ENCODE results near the gene ZNF414. TPM values are rescaled to one million over a fixed set of nuclear protein-coding genes. Genes with fewer than 3 reads are reported as not detected.
A peak's percentile ranks its signal among the peaks of the same experiment; 100 is the strongest.
"Not testable (repeated sequence)": the region's sequence is repeated elsewhere in the genome, so short reads cannot be mapped to it uniquely, and the experiment has no call there.

Gene ZNF414, protein sequence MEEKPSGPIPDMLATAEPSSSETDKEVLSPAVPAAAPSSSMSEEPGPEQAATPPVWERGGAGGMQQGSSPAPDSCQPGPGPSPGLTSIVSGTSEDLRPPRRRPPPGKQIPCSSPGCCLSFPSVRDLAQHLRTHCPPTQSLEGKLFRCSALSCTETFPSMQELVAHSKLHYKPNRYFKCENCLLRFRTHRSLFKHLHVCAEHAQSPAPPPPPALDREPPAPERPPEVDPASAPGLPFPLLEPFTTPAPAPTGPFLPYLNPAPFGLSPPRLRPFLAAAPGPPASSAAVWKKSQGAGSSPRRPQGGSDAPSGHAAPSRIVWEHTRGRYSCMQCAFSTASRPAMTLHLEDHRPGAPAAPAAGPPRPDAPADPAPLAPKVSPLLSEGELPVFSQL
- total RNA-seq, result 2.0 and 8.6 TPM in 2 replicates

DNA sequence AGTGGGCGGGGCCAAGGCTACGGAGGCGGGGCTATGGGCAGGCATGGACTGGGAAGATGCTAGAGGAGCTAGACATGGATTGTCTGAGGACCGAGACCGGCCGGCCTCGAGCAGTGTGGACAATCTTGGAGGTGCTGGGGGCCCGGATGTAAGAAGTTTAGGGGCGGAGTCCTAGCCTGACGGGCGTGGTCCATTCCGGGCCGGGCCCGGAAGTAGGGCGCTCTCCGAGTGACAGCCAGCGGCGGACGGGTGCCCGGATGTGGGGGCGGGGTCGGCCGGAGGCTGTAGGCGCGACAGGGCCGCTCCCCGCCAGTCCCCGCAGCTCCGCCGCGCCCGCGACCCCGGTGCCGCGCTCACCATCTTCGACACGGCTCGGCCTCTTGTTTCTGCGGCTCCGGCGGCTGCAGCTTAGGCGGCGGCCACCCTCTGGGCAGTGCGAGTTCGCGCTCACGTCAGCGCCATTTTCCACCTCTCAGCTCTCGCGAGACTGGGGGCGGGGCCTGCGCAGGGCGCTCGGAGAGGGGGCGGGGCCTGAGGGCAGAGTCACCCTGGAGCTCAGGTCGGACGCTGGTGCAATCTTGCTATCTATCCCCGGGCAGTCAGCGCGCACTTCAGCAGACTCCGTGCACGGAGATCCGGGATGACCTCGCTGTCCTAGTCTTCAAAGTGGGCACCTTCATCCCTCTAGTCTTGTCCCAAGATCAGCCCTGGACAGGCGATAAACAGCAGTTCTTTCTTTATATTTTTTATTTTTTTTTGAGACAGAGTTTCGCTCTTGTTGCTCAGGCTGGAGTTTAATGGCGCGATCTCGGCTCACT is at the start of gene ZNF414:
Gene ZNF414, minus strand, starts transcription at position 481 of the 818 bp plus-strand sequence. Its CDS starts 121 bp downstream, at position 360.
- DNase-seq, result peak; percentile 94

DNA sequence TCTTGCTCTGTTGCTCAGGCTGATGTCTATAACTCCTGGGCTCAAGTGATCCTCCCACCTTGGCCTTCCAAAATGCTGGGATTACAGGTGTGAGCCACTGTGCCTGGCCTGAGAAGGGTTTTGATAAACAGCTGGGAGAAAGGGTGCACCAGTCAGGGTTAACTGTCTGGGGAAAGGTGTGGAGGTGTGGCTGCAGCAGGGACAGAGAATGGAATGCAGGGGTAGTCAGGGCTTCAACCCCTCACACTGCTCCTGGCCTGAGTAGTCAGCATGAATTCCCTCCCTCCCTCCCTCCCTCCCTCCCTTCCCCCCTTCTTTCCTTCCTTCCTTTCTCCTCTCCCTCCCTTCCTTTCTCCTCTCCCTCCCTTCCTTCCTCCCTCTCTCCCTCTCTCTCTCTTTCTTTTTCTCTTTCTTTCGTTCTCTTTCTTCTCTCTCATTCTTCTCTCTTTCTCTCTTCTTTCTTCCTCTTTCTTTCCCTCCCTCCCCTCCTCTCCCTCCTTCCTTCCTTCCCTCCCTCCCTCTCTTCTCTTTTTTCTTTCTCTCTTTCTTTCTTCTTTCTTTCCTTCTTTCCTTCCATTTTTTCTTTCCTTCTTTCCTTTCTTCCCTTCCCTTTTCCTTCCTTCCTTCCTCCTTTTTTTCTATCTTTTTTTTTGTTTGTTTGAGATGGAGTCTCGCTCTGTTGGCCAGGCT is 47.3 kb upstream of the ZNF414 start:
- no peak for DNase-seq

DNA sequence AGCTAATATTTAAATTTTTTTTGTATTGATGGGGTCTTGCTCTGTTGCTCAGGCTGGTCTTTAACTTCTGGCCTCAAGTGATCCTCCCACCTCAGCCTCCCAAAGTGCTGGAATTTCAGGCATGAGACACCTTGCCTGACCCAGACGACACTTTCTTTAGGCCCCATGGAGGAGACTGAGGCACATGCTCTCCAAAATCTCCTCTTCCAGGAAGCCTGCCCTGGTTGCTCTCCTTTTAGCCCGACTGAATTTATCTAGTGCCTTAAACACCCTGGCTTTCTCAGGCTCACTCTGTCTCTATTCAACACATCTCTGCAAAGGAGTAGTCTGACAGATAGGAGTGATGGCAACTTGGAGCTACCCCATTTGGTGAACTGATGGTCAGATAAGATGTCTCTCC is 44.4 kb upstream of the ZNF414 start:
- no peak for DNase-seq

DNA sequence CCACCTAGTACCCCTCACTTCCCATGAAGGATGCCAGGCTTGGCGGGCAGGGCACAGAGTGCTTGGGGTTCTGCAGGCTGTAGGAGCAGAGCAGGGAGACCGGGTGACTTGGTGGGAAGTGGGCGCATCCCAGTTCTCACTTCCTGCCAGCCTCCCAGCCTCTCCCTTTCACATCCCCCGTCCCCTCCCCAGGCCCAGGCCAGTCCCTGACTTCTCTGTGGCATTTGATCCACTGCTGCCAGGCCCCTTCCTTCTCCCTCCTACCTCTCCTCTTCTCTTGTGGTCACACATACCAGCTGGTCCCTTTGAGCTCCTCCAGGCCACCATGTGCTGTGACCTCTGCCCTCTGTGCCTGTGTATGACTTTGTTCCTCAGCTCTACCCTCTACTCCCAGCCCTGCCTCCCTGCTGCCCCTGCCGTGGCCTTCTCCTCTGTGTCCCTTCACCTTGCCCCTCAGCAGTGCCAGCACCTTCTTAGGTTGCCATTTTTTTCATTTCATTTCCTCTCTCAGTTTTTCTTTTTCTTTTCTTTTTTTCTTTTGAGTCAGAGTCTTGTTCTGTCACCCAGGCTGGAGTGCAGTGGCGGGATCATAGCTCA is 43.8 kb upstream of the ZNF414 start:
- no peak for DNase-seq

DNA sequence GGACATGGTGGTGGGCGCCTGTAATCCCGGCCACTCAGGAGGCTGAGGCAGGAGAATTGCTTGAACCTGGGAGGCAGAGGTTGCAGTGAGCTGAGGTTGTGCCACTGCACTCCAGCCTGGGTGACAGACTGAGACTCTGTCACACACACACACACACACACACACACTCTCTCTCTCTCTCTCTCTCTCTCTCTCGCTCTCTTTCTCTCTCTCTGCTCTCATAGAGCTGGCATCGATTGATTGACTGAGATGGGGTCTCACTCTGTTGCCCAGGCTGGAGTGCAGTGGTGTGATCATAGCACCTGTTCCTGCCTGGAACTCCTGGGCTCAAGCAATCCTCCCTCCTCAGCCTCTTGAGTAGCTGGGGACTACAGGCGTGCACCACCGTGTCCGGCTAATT is 39.8 kb upstream of the ZNF414 start:
- DNase-seq, result not testable (repeated sequence)

DNA sequence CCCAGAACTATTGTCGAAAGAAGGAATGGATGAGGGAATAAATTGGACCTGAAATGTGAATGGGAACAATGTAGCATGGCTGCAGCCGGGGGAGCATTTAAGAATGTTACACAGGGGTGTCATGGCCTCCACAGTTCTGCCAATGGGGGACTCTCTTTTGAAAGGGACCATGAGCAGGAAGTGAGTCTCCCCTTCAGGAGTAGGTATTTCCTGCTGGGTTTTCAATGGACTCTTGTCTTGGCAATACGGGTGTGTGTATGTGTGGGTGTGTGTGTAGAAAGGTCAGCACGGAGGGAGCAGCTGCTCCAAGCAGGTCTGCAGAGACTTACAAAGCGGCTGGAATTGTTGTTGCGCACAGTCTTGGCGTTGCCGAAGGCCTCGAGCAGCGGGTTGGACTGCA is 38.8 kb upstream of the ZNF414 start:
- peak; percentile 52 for DNase-seq

DNA sequence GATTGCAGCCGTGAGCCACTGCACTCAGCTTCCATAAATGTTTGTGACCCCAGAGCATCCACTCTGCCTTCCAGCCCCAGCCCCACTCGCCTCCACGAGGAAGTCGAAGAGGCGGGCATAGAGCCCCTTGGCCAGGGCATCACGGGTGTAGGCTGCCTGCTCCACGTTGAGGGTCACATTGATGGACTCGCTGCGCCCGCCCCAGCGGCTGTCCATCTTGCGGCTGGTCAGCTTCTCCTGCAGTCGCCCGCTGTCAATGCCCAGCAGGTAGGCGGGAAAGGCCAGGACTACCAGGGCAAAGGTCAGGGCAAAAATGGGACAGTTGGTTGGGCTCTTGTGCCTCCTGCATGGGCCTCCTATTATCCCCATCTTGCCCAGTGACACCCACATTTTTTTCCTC is 36.1 kb upstream of the ZNF414 start:
- no peak for DNase-seq

DNA sequence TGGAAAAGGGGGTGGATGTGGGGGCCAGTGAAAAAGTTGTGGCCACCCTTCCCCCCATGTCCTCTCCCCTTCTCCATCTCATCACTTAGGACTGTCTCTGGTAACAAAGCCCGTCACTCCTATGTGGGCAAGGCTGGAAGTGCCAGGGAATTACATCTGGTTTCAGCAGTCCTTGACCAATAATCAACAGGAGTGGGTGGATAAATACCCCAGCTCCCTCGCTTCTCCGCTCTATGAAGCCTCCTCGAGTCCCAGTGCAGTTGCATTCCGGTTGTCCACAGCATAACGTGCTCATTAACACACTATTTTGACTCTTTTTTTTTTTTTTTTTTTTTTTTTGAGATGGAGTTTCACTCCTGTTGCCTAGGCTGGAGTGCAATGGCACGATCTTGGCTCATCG is 31.8 kb upstream of the ZNF414 start:
- no peak for DNase-seq

DNA sequence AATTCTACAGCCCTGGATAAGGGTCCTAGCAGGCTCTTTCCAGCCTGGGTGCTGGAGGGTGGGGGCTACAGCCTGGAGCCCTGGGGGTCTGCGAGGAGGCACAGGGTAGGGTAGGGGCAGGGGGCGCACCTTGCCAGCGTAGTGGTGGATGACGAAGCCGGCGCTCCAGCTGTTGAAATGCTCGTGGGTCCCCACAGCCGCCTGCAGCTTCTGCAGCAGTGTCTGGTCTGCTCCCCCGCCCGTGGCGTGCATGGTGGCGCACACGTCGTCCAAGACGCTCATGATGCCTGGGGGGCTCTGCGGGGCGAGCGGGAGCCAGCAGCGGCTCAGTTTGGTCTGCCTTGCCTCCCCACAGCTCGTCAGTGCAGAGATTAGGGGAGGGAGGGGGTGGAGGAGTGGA is 30.2 kb upstream of the ZNF414 start:
- no peak for DNase-seq

DNA sequence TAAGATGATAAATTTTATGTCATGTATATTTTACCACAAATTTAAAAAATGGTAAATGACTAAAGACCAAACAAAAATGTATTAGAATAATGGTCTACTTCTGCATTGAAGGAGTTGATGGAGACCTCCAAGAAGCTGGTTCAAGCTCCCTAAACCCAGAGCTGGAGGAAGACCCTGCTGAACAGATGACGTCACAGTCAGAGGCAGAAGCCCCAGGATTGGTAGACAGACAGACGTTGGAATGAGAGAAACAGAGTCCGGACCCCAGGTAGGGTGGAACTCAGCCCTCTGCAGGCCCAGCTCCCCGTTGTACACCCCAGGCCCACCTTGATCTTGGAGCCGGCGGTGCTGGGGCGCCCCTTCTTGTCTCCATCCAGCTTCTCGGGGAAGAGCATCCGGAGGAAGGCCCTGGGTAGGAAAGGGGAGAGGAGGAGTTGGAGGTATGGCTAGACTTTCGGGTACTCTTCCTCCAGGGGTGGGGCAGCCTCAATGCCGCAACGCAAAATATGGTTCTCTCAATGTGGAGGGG is 25.7 kb upstream of the ZNF414 start:
- DNase-seq, result no peak

DNA sequence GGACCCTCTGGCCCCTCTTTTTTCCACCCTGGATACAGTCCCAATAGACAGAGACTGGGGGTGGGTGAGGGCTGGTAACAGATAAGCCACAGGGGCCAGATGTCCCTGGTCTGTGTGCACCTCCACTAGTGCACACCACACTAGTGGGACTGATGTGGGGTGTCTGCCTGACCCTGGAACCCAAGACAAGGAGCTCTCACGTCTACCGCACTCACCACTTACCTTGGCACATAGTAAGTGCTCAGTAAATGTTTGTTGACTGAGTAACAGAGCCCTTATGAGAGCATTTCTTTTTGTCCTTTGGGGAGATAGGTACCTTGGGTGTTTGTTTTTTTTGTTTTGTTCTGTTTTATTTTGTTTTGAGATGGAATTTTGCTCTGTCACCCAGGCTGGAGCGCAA is 23.1 kb upstream of the ZNF414 start:
- DNase-seq, result no peak

DNA sequence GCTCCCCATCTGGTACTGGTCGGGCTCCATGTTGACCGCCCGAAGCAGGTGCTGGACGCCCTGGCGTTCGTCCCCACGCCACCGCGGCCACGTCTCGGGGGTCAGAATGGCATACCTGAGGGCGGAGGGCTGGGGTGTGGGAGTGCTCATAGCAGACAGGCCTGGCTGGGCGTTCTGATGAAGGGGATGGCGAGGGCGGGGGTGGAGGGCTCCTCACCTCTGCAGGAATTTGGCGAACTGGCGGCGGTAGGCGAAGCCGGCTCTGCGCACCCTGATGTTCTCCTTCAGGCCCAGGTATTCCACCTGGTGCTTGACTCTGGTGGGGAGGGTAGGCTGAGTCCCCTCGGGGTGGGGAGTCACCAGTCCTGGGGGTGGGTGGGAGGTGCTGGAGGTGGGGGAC is 22.3 kb upstream of the ZNF414 start:
- DNase-seq, result no peak

DNA sequence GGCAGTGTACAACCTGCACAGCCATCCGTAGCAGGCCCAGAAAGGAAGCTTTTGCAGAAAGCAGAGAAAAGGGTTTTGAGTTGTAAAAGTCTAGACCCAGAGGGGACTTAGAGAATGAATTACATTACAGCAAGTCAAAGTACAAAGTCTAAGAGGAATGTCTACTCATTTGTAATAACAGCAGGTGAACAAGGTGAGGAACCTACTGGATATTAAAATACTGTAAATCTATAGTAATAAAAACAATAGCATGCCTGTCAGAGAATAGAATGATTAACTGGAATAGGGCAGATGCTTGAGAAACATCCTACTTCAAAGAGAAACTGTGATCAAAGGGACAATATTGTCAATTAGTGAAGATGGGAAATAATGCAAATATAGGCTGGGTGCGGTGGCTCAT is 18.3 kb upstream of the ZNF414 start:
- DNase-seq, result no peak

DNA sequence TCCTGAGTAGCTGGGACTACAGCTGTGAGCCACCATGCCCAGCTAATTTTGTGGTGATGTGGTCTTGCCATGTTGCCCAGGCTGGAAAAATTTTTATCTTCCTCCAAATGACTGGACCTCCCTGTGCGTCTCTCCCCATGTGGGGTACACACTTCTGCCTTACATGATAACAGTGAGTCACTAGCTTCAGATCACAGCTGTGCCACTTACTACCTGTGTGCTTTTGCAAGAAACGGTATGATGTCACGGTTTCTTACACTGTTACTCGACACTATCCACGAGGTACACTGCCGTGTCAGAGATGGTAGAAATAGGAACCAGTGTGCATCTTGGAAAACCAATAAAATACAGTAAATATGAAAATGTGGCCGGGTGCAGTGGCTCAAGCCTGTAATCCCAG is 17.5 kb upstream of the ZNF414 start:
- no peak for DNase-seq

DNA sequence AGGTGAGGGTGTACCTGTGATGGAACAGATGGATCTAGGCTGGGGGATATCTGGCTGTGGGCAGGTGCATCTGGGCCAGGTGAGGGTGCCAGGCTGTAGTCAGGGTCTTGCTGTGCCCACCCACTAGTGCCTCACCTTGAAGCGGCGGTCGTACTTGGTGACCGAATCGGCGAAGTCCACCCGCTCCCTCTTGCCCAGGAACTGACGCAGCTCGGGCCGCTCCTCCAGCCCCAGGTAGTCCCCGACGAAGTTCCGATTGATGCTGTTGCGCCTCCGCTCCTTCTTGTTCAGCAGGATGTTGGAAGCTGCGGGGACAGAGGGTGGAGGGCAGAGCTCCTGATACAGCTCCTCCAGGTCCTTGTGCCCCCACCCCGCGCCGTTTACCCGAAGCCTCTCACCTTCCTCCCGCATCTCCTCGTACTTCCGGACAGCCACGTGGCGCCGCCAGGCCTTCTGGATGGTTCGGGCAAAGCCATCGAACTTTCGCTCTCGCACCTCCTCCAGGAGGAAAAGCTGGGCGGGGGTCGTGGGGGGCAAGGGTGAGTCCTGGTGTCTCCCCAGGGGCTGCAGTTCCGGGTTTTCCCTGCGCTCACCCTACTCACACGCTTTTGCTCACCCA is 16.2 kb upstream of the ZNF414 start:
- DNase-seq, result no peak

DNA sequence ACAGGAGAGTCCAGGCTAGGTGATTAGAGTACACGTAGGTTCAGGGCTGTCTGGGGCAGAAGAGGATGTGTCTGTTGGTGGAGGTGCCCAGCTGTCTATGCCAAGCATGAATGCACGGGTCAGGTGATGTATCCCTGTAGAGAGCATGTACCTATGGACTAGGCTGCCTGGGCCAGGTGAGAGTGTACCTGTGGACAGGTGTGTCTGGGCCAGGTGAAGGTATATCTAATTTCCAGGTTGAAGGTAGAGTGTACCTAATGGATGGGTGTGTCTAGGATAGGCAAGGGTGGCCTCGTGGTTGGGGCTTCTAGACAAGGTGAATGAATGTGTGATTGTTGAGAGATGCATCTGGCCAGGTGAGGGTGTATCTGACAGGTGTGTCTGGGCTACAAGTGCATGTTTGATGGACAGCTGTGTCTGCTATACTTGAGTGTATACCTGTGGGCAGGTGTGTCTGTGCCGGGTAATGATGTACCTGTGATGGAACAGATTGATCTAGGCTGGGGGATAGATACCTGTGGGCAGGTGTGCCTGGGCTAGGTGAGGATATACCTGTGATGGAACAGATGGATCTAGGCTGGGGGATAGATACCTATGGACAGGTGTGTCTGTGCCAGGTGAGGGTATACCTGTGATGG is 15.5 kb upstream of the ZNF414 start:
- no peak for DNase-seq

DNA sequence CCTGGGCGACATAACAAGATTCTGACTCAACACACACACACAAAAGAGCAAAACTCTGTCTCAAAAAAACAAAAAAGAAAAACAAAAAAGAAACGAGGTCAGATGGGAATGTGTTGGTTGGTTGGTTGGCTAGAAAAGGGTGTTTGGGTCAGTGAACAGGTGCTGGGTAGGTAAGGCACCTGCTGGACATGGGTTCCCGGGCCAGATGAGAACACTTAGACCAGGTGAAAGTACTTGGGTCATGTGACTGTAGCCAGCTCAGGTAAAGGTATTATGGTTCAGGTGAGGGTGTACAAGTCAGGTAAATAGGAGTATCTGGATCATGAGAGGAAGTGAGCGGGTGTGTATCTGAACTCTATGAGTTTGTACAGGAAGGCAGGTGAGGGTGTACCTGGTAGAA is 14.5 kb upstream of the ZNF414 start:
- no peak for DNase-seq

DNA sequence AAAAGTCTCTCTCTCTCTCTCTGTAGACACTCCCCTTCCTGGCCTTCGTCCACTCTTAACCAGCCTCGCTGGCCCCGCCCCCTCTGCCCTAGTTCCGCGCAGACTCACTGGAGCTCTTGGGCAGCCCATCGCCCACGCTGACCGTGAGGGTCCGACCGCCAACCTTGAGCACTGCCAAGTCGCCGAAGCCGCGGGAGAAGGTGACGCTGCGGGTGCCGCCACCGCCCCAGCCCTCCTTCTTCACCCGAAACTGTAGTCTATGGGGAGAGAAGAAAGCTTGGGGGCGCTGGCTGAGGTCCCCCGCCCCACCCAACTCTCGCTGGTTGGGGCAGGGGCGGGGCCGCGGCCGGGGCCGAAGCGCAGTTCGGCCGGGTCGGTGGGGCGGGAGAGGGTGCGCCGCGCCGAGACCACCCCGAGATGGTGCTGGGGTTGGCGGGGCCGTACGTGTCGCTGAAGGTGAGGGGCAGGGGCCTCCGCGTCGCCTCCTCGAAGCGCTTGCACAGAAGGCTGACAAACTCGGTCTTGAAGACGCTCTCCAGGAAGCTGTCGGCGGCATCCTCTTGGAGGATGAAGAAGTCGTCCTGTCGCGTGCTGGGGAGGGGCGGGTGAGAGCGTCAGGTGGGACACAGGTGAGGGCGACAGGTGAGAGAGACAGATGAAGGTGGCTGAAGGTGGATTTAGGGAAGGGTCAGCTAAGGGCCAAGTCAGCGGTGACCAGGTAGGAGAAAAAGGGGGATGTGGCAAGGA is 12.6 kb upstream of the ZNF414 start:
- peak; percentile 94 for DNase-seq

DNA sequence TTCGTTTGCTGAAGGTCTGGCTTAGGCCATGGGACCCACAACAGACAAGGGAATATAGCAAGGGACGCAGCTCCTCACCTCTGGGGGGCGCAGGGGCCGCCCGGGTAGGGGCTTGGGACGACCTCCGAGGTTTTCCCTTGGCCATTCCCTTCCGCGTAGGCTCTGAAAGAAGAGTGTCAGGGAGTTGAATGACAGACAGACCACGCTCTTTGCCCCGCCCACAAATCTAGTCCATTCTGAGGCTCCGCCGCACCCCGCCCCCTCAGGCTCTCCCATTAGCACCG is 11.4 kb upstream of the ZNF414 start:
- DNase-seq, result no peak

DNA sequence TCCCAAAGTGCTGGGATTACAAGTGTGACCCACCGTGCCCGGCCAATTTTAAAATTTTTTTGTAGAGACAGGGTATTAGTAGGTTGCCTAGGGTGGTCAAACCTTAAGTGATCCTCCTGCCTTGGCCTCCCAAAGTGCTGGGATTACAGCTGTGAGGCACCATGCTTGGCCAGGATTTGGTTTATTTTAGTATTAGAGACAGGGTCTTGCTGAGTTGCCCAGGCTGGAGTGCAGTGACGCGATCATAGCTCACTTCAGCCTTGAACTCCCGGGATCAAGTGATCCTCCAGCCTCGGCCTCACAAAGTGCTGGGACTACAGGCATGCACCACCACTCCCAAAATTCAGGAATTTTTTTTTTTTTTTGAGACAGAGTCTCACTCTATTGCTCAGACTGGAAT is 5.4 kb upstream of the ZNF414 start:
- DNase-seq, result no peak

DNA sequence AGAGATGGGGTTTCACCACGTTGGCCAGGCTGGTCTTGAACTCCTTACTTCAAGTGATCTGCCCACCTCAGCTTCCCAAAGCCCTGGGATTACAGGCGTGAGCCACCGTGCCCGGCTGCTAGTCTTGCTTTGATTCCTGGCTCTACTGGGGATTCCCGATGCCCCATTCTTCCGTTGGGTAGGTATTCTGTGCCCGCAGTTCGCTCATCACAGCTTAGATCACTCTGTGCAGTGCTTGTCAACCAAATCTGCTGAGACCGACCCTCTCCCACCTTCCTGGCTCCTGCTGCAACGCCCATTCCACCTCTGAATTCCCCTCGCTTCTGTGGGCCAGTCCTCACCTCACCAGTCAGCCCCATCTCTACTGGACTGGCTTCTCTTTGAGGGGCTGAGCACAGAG is 4.6 kb upstream of the ZNF414 start:
- DNase-seq, result no peak

Measured in dermis blood vessel endothelial cell (primary cell).